Uterus (tissue), 4 donors: ENCODE data around the gene ELAVL3. TPM values are rescaled to one million over a fixed set of nuclear protein-coding genes. Genes with fewer than 3 reads are reported as not detected.

Experiments
- DNase-seq, 2 donors: peaks; one replicate each; pipeline ENCODE4 v3.0.0-alpha.2; 2019 to 2020
- H3K27ac ChIP-seq, 2 donors: fragments of 200-600 bp; sonication (generic); 1 replicate in 1 of 2; 2 replicates in 1 of 2; pipeline ENCODE4 v1.5.1; 2016 to 2018
- H3K27me3 ChIP-seq, 2 donors: fragments of 200-600 bp; sonication (generic); one replicate each; pipeline ENCODE4 v1.5.1; 2018 to 2019; ENCODE audit warnings: control low read depth in 1 of 2
- H3K36me3 ChIP-seq, 2 donors: fragments of 200-600 bp; sonication (generic); one replicate each; pipeline ENCODE4 v1.5.1; 2019; ENCODE audit warnings: control low read depth in 1 of 2
- H3K4me1 ChIP-seq, 2 donors: fragments of 200-600 bp; sonication (generic); one replicate each; pipeline ENCODE4 v1.5.1; 2018 to 2019; ENCODE audit warnings: control low read depth in 1 of 2
- H3K4me3 ChIP-seq, 2 donors: fragments of 200-600 bp; sonication (generic); 1 replicate in 1 of 2; 2 replicates in 1 of 2; pipeline ENCODE4 v1.5.1; 2018 to 2019; ENCODE audit warnings: mild to moderate bottlenecking in 1 of 2
- H3K9me3 ChIP-seq, 2 donors: fragments of 200-600 bp; sonication (generic); one replicate each; pipeline ENCODE4 v1.5.1; 2019; ENCODE audit warnings: control low read depth in 1 of 2
- POLR2A ChIP-seq, 2 donors: fragments of 450-650 bp; IDR thresholded peaks; one replicate each; pipeline ENCODE4 v1.6.1; 2016; ENCODE audit warnings: antibody characterized with exemption in 2 of 2, mild to moderate bottlenecking in 1 of 2, moderate library complexity in 1 of 2
- intact Hi-C: fragments of 100-400 bp; cut with DNase I; formaldehyde crosslinking; loops from one replicate; pipeline ENCODE4 v1.15.1; 2023; ENCODE audit warnings: low total_unique reads
- total RNA-seq, 4 donors: library from RNA; depleted of rRNA in 3 of 4; stranded (reverse); fragments of >200 nt in 3 of 4; gene quantifications; one replicate each; pipeline versions ENCODE4 v1.1.0 to v1.2.4, GENCODE V29; 2014 to 2023
- TF ChIP-seq, protein P1 (sequence below), 4 experiments: fragments of 200-600 bp in 2 of 4; fragments of 450-650 bp in 2 of 4; sonication (generic) in 2 of 4; IDR thresholded peaks; one replicate each; pipeline ENCODE4 v1.5.1; 2016 to 2019; ENCODE audit warnings: antibody characterized with exemption in 4 of 4, mild to moderate bottlenecking in 2 of 4, moderate library complexity in 1 of 4
- donor health status: DM: yes; HTN: yes; CAD: no.

Gene ELAVL3
- total RNA-seq, 4 donors from 2014 or later = 1.1 TPM; not detected in 3

DNA sequence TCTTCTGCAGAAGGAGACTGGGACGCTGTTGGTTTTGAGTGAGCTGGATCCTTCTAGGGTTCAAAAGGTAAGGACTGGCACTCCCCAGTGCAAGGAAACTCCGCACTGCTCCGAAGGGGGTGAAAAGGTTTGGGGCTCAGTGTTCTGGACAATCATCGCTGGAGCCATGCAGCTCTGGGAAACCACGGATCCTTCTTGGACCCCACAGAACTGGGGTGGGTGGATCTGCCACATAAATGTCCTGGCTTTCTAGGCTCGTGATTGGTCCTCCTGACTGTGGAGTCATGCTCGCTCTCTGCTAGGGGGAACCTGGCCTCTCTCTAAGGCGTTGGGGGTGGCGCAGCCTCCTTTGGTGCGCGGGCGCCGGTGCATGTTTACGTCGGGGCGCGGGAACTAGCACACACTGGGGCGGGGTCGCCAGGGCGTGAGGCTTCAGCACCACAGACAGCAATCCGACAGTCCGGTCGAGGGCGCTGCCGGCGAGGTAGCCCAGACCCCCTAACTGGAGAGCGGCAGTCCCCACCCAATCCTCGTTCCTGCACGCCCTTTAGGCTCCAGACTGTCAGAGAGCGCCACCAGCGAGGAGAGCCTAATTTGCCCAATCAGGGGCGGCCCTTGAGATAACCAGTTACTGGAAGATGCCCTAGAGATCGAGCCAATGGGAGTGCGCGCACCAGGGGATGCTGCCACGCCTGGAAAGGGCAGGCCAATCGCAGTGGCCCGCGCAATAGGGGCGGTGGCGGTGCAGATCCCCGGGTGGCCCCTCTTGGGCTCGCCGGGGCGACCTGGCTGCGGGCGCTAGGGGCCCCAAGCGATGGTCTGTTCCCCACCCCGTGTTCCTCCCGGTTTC, 913 bp upstream of the ELAVL3 start:
- H3K27me3 ChIP-seq = peaks cover 21 to 45% of the 10 kb centered on the region in 2 donors
- peak overlapping the region in 1 of 2 donors; percentile 14 for H3K4me3 ChIP-seq
- intact Hi-C loops = loop anchor here (10.0 kb wide), 1 partner anchor 103 kb away; no protein-coding TSS in a partner anchor
- no peak overlapping the region for H3K27ac ChIP-seq
- TF ChIP-seq, protein P1, sequence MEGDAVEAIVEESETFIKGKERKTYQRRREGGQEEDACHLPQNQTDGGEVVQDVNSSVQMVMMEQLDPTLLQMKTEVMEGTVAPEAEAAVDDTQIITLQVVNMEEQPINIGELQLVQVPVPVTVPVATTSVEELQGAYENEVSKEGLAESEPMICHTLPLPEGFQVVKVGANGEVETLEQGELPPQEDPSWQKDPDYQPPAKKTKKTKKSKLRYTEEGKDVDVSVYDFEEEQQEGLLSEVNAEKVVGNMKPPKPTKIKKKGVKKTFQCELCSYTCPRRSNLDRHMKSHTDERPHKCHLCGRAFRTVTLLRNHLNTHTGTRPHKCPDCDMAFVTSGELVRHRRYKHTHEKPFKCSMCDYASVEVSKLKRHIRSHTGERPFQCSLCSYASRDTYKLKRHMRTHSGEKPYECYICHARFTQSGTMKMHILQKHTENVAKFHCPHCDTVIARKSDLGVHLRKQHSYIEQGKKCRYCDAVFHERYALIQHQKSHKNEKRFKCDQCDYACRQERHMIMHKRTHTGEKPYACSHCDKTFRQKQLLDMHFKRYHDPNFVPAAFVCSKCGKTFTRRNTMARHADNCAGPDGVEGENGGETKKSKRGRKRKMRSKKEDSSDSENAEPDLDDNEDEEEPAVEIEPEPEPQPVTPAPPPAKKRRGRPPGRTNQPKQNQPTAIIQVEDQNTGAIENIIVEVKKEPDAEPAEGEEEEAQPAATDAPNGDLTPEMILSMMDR (IDR thresholded peaks at IDR 0.05) = no peak
- no peak for TF ChIP-seq POLR2A (IDR thresholded peaks at IDR 0.05)
- DNase-seq = peak; percentile 45 to 52
- H3K4me1 ChIP-seq = peaks cover 0 to 28% of the 10 kb centered on the region in 2 donors
- no peaks in the 10 kb centered on the region for H3K9me3 ChIP-seq
- no peaks in the 10 kb centered on the region for H3K36me3 ChIP-seq

DNA sequence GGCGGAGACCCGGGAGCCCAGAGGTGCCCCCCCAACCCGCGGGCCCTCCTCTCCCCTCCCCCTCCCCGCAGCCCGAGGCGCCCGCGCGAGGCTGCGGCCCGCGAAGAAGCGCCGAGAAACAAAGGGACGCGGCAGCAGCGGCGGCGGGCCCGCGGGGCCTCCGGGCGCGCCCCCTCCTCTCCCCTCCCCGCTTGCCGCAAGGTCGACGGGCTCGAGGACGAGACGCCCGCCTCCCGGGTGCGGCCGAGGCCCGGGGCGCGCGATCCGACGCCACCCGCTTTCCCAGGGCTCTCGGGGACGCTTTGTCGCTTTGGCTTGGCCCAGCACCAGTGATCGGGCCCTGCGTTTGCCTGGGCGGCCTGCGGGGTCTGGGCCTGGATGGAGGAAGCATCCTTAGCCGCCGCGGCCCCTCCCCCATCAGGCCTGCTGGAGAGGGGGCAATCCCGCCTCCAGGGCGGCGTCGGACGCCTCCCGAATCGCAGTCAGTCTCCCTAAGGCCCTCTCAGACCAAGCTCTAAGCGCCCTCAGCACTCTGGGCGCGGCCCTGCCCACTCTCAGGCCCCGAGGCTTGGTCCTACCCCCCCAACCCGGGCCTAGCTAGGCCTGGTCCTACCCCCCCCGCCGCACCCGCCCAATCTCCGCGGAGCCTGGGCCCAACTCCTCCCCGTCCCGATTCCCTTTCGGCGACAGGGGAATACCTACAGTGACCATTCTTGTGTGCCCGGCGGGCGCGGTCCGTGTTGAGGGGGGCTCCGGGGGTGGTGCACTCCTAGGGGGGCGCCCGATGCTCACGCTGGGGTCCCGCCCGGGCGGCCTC, 740 bp downstream of the ELAVL3 start:
- H3K4me3 ChIP-seq = no peak overlapping the region
- no peaks in the 10 kb centered on the region for H3K36me3 ChIP-seq
- intact Hi-C loops = loop anchor here (10.0 kb wide), 1 partner anchor 105 kb away; no protein-coding TSS in a partner anchor

DNA sequence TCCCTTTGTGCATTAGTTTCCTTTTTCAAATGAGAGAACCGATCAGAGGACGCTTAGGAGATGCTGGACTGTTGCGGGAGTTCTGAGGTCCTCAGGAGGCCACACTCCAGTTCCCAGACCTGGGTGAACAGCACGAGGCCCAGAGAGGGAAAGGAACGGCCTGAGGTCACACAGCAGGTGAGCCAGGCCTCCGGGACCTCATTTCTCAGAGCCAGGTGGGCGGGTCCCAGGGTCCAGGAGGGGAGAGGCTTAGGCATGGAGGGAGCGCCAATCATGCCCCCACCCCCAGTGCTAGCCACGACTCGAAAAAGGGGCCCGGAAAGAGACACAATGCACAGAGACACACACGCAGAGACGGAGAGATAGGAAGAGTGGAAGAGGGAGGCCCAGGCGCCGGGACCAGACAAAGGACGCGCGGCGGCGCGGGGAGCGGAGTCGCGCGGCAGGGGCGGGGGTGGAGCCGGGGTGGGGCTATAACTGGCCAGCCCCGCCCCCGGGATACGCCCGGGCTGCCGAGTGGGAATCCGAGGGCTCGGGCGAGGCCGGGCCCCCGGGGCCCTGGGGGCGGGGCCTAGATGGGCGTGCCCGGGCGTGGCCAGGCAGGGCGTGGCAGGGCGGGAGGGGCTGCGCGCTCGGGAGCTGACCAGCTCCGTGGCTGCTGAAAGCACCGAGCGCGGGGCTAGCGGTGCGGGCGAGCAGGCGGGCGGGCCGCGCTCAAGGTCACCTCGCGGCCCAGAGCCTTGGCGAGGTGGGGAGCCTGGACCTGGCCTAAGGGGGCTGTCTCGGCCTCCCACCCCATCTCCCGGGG, 1.6 kb downstream of the ELAVL3 start:
- no peak for DNase-seq
- Histone ChIP-seq H3K27ac (no peak overlapping the region), H3K4me1 (peaks cover 0 to 28% of the 10 kb centered on the region in 2 donors), H3K9me3 (no peaks in the 10 kb centered on the region), H3K36me3 (no peaks in the 10 kb centered on the region), H3K27me3 (peaks cover 21 to 45% of the 10 kb centered on the region in 2 donors), H3K4me3 (no peak overlapping the region)
- intact Hi-C loops = no loop called here
- TF ChIP-seq, protein P1 (IDR thresholded peaks at IDR 0.05) = no peak
- no peak for TF ChIP-seq POLR2A (IDR thresholded peaks at IDR 0.05)

More for the DNA sequence above, 740 bp downstream of the ELAVL3 start:
- no peak overlapping the region for H3K27ac ChIP-seq
- peaks cover 0 to 28% of the 10 kb centered on the region in 2 donors for H3K4me1 ChIP-seq
- H3K27me3 ChIP-seq = peaks cover 21 to 45% of the 10 kb centered on the region in 2 donors
- no peaks in the 10 kb centered on the region for H3K9me3 ChIP-seq
- no peak for DNase-seq
- no peak for TF ChIP-seq POLR2A (IDR thresholded peaks at IDR 0.05)
- TF ChIP-seq, protein P1 (IDR thresholded peaks at IDR 0.05) = no peak

DNA sequence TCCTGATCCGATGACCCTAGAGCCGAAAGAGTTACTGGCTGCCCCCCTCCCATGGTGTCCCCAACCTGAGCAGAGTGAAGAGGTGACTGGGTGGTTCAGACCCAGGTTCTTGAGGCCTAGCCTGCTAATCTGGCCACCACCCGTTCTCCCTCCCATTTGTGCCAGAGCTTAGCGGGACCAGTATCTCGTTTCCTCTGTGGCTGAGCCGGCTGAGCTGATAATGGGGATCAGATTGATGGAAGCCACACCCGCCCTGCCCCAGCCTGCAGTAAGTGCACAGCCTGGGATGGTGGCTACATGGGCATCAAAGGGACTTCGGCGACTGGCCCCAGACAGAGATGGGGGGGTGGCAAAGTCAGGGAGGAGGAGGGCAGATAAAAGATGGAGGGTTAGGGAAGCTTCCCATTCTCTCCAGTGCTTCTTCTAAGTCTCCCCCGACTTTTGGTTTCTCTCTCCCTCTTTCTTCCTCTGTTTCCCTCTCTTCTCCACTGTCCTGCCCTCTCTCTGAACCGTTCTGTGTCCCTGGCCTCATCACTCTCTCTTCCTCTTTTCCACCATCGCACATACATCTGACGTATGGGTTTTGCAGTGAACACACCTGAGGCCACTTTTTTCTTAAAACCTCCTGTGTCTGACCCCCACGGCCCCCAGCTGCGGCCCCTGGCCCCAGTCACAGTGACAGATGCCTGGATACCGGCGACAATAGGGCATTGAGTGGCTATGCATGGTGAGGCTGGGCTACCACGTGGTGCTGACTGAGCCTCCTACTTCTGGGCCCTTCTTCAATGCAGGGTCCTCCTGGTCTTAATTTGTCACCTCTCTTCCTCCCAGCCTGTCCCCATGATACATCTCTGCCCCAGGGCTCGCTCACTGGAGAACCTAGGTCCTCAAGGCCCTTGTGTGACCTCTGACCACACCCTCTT, 2.4 kb downstream of the ELAVL3 start:
- no peak for TF ChIP-seq POLR2A (IDR thresholded peaks at IDR 0.05)
- TF ChIP-seq, protein P1 (IDR thresholded peaks at IDR 0.05) = no peak
- intact Hi-C loops = no loop called here
- H3K4me1 ChIP-seq = peaks cover 0 to 28% of the 10 kb centered on the region in 2 donors
- H3K4me3 ChIP-seq = no peak overlapping the region
- H3K9me3 ChIP-seq = no peaks in the 10 kb centered on the region
- no peaks in the 10 kb centered on the region for H3K36me3 ChIP-seq
- DNase-seq = no peak
- H3K27ac ChIP-seq = no peak overlapping the region
- peaks cover 21 to 41% of the 10 kb centered on the region in 2 donors for H3K27me3 ChIP-seq
